ENCODE data around the gene KLHL22. TPM values are rescaled to one million over a fixed set of nuclear protein-coding genes. Genes with fewer than 3 reads are reported as not detected.
A peak's percentile ranks its signal among the peaks of the same experiment; 100 is the strongest.
"Not testable (repeated sequence)": the region's sequence is repeated elsewhere in the genome, so short reads cannot be mapped to it uniquely, and the experiment has no call there.

Gene KLHL22
- 19.5 and 28.1 TPM in 2 replicates for total RNA-seq

- peak; percentile 48 for DNase-seq
Observed at GRCh38 chr22:20494978-20495860, at the start of gene KLHL22. Gene KLHL22 (minus strand): TSS chr22:20495795. CDS start chr22:20489211, 6,584 bp downstream.

GRCh38 chr22:20545318-20545634, 49.7 kb upstream of the KLHL22 start:
- not testable (repeated sequence) for DNase-seq

GRCh38 chr22:20542736-20543135, 47.1 kb upstream of the KLHL22 start:
- DNase-seq, result no peak

- no peak for DNase-seq
Observed at GRCh38 chr22:20542055-20542454, 46.5 kb upstream of the KLHL22 start.

GRCh38 chr22:20538875-20539274, 43.3 kb upstream of the KLHL22 start:
- DNase-seq, result not testable (repeated sequence)

GRCh38 chr22:20537983-20538382, 42.4 kb upstream of the KLHL22 start:
- DNase-seq, result no peak

- DNase-seq, result no peak
Observed at GRCh38 chr22:20537325-20537756, 41.7 kb upstream of the KLHL22 start.

- no peak for DNase-seq
Observed at GRCh38 chr22:20536590-20537324, 41.2 kb upstream of the KLHL22 start.

GRCh38 chr22:20533879-20534265, 38.3 kb upstream of the KLHL22 start:
- DNase-seq, result no peak

GRCh38 chr22:20533095-20533878, 37.7 kb upstream of the KLHL22 start:
- no peak for DNase-seq

- DNase-seq, result no peak
Observed at GRCh38 chr22:20532256-20532993, 36.8 kb upstream of the KLHL22 start.

GRCh38 chr22:20531404-20532201, 36.0 kb upstream of the KLHL22 start:
- DNase-seq, result peak; percentile 83

GRCh38 chr22:20531154-20531403, 35.5 kb upstream of the KLHL22 start:
- DNase-seq, result no peak

GRCh38 chr22:20530368-20531153, 35.0 kb upstream of the KLHL22 start:
- peak; percentile 56 for DNase-seq

- no peak for DNase-seq
Observed at GRCh38 chr22:20528405-20528978, 32.9 kb upstream of the KLHL22 start.

GRCh38 chr22:20526628-20527355, 31.2 kb upstream of the KLHL22 start:
- peak; percentile 66 for DNase-seq

- no peak for DNase-seq
Observed at GRCh38 chr22:20526305-20526627, 30.7 kb upstream of the KLHL22 start.

GRCh38 chr22:20525048-20525447, 29.5 kb upstream of the KLHL22 start:
- no peak for DNase-seq

- DNase-seq, result peak; percentile 47
Observed at GRCh38 chr22:20524004-20524481, 28.4 kb upstream of the KLHL22 start.
